ENCODE measurements around the gene SSH3. TPM values are rescaled to one million over a fixed set of nuclear protein-coding genes. Genes with fewer than 3 reads are reported as not detected.

Gene SSH3
- total RNA-seq, 1 experiment from 2014 or later = 19.0 TPM

Other genes starting within 250 kb of the SSH3 start
- 0.57 and 1.0 TPM in 2 replicates for gene RHOD, start 246.7 kb upstream of the SSH3 start, total RNA-seq (2014; rRNA removed)
- 24.1 and 26.3 TPM in 2 replicates for gene KDM2A, start 184.3 kb upstream of the SSH3 start, total RNA-seq (2014; rRNA removed)
- gene GRK2, start 37.1 kb upstream of the SSH3 start, total RNA-seq (2014; rRNA removed) = 62.6 and 69.3 TPM in 2 replicates
- 31.3 and 42.1 TPM in 2 replicates for gene ANKRD13D, start 14.2 kb upstream of the SSH3 start, total RNA-seq (2014; rRNA removed)
- 114 and 138 TPM in 2 replicates for gene POLD4, start 50.0 kb downstream of the SSH3 start, total RNA-seq (2014; rRNA removed)
- gene CLCF1, start 70.1 kb downstream of the SSH3 start, total RNA-seq (2014; rRNA removed) = 16.1 and 19.8 TPM in 2 replicates
- 6.7 and 12.3 TPM in 2 replicates for gene RAD9A, start 88.5 kb downstream of the SSH3 start, total RNA-seq (2014; rRNA removed)
- 239 and 247 TPM in 2 replicates for gene PPP1CA, start 98.3 kb downstream of the SSH3 start, total RNA-seq (2014; rRNA removed)
- gene TBC1D10C, start 100.6 kb downstream of the SSH3 start, total RNA-seq (2014; rRNA removed) = not detected in 2 replicates
- 0.32 and 0.40 TPM in 2 replicates for gene CARNS1, start 112.1 kb downstream of the SSH3 start, total RNA-seq (2014; rRNA removed)
- 56.1 and 83.8 TPM in 2 replicates for gene RPS6KB2, start 125.0 kb downstream of the SSH3 start, total RNA-seq (2014; rRNA removed)
- 0.38 and 0.75 TPM in 2 replicates for gene PTPRCAP, start 134.2 kb downstream of the SSH3 start, total RNA-seq (2014; rRNA removed)
- gene CORO1B, start 139.9 kb downstream of the SSH3 start, total RNA-seq (2014; rRNA removed) = 85.9 and 105 TPM in 2 replicates
- not detected in 2 replicates for gene GPR152, start 149.2 kb downstream of the SSH3 start, total RNA-seq (2014; rRNA removed)
- gene CABP4, start 151.8 kb downstream of the SSH3 start, total RNA-seq (2014; rRNA removed) = 1.2 and 3.1 TPM in 2 replicates
- gene TMEM134, start 165.7 kb downstream of the SSH3 start, total RNA-seq (2014; rRNA removed) = 45.6 and 47.5 TPM in 2 replicates
- gene AIP, start 179.5 kb downstream of the SSH3 start, total RNA-seq (2014; rRNA removed) = 73.5 and 78.2 TPM in 2 replicates
- 34.5 and 41.2 TPM in 2 replicates for gene PITPNM1, start 201.8 kb downstream of the SSH3 start, total RNA-seq (2014; rRNA removed)
- gene CDK2AP2, start 204.6 kb downstream of the SSH3 start, total RNA-seq (2014; rRNA removed) = 31.9 and 34.0 TPM in 2 replicates
- gene CABP2, start 219.9 kb downstream of the SSH3 start, total RNA-seq (2014; rRNA removed) = not detected in 2 replicates